Measurements from ENCODE around the gene PSD4. TPM values are rescaled to one million over a fixed set of nuclear protein-coding genes. Genes with fewer than 3 reads are reported as not detected.

Gene PSD4
- total RNA-seq, 1 experiment from 2014 or later, result 46.6 TPM

GRCh38 chr2:113137827-113138226 is 35.9 kb upstream of the PSD4 start:
- Histone ChIP-seq H3K4me1 (ENCODE audit: insufficient read depth, low read length) (peaks cover 23% of the 10 kb centered on the region), H3K27me3 (ENCODE audit: low read length) (no peaks in the 10 kb centered on the region), H2AFZ (ENCODE audit: low read length) (0 out of 2 replicates have a peak overlapping the region, but pooled peaks have one; percentile 85), H4K20me1 (ENCODE audit: low read length) (no peaks in the 10 kb centered on the region), H3K4me3 (ENCODE audit: low read length) (no peak overlapping the region), H3K4me2 (ENCODE audit: low read length) (no peak overlapping the region), H3K79me2 (ENCODE audit: low read length) (no peaks in the 10 kb centered on the region), H3K36me3 (ENCODE audit: low read depth, low read length) (no peaks in the 10 kb centered on the region), H3K9me3 (ENCODE audit: low read length) (no peaks in the 10 kb centered on the region), H3K27ac (ENCODE audit: low read length) (no peak overlapping the region), H3K9me2 (replicated peaks; ENCODE audit: low read length) (no peaks in the 10 kb centered on the region), H3K9ac (ENCODE audit: low read length) (no peak overlapping the region), H3F3A (ENCODE audit: low read length, unreplicated experiment) (no peaks in the 10 kb centered on the region)
- TF ChIP-seq EZH2phosphoT487 (IDR thresholded peaks at IDR 0.05; ENCODE audit: borderline replicate concordance, low read length), result no peak
- no peak for TF ChIP-seq EZH2 (IDR thresholded peaks at IDR 0.05; ENCODE audit: low read length, unreplicated experiment)
- TF ChIP-seq CTCF (conservative IDR thresholded peaks at IDR 0.05; ENCODE audit: low read depth, low read length), result no peak
- ChIA-PET POLR2A (ENCODE audit: unreplicated experiment) (interaction anchor here (0.6 to 1.0 kb wide), 3 partner anchors 20 to 374 kb away, joined by 3 to 6 read pairs (median 6); no protein-coding TSS in a partner anchor), CTCF (interaction anchor here (0.6 to 3.1 kb wide), 17 partner anchors 12 to 545 kb away, joined by 3 to 39 read pairs (median 5); no protein-coding TSS in a partner anchor)
- ATAC-seq (no peak), DNase-seq (no peak)
- intact Hi-C loops (cut with micrococcal nuclease), result loop anchor here (1.0 to 2.0 kb wide), 4 partner anchors 18 to 253 kb away; no protein-coding TSS in a partner anchor
- no TSS peak for BruUV-seq (replicated peaks)

- no TSS peak for BruUV-seq (replicated peaks)
- peak overlapping the region; percentile 36; the same call in 1 of the 2 replicates for H3K4me3 ChIP-seq (ENCODE audit: low read length)
- POLR2A ChIA-PET (ENCODE audit: unreplicated experiment), result interaction anchor here (0.6 to 1.0 kb wide), 3 partner anchors 19 to 375 kb away, joined by 3 to 6 read pairs (median 6); no protein-coding TSS in a partner anchor
- H3K36me3 ChIP-seq (ENCODE audit: low read depth, low read length), result no peaks in the 10 kb centered on the region
- peaks cover 17% of the 10 kb centered on the region for H3K4me1 ChIP-seq (ENCODE audit: insufficient read depth, low read length)
- H3K9ac ChIP-seq (ENCODE audit: low read length), result peak overlapping the region; percentile 12; the same call in 1 of the 2 replicates
- peak overlapping the region; percentile 76 for H3K4me2 ChIP-seq (ENCODE audit: low read length)
- H2AFZ ChIP-seq (ENCODE audit: low read length), result peak overlapping the region; percentile 85
- ATAC-seq, result peak; percentile 47
- H4K20me1 ChIP-seq (ENCODE audit: low read length), result no peaks in the 10 kb centered on the region
- H3K27me3 ChIP-seq (ENCODE audit: low read length), result no peaks in the 10 kb centered on the region
- no peaks in the 10 kb centered on the region for H3K9me3 ChIP-seq (ENCODE audit: low read length)
- H3K9me2 ChIP-seq (replicated peaks; ENCODE audit: low read length), result no peaks in the 10 kb centered on the region
- H3F3A ChIP-seq (ENCODE audit: low read length, unreplicated experiment), result no peaks in the 10 kb centered on the region
- intact Hi-C loops (cut with micrococcal nuclease), result loop anchor here (1.0 kb wide), 3 partner anchors 18 to 61 kb away; no protein-coding TSS in a partner anchor
- DNase-seq, result peak; percentile 91
- 0 out of 2 replicates have a peak overlapping the region, but pooled peaks have one; percentile 0 for H3K27ac ChIP-seq (ENCODE audit: low read length)
- TF ChIP-seq EZH2 (IDR thresholded peaks at IDR 0.05; ENCODE audit: low read length, unreplicated experiment), result no peak
- peak; percentile 86 for TF ChIP-seq CTCF (conservative IDR thresholded peaks at IDR 0.05; ENCODE audit: low read depth, low read length)
- CTCF ChIA-PET, result interaction anchor here (0.6 to 3.1 kb wide), 18 partner anchors 11 to 546 kb away, joined by 3 to 39 read pairs (median 5); no protein-coding TSS in a partner anchor
- H3K79me2 ChIP-seq (ENCODE audit: low read length), result no peaks in the 10 kb centered on the region
Observed at GRCh38 chr2:113138428-113139322, 35.1 kb upstream of the PSD4 start.

Data from PC-3 (cell line).